Measurements from ENCODE around the gene MUC5AC.
"Not testable (repeated sequence)": the region's sequence is repeated elsewhere in the genome, so short reads cannot be mapped to it uniquely, and the experiment has no call there.

The MUC5AC gene

GRCh38 chr11:1163911-1164735, 6.4 kb downstream of the MUC5AC start:
- DNase-seq, result no peak

DNA sequence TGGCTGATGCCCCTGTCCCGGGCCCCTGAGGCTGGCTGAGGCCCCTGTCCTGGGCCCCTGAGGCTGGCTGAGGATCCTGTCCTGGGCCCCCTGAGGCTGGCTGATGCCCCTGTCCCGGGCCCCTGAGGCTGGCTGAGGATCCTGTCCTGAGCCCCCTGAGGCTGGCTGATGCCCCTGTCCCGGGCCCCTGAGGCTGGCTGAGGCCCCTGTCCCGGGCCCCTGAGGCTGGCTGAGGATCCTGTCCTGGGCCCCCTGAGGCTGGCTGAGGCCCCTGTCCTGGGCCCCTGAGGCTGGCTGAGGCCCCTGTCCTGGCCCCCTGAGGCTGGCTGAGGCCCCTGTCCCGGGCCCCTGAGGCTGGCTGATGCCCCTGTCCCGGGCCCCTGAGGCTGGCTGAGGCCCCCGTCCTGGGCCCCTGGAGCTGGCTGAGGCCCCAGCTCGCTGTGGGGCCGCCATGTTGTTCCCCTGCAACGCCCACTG, 7.1 kb downstream of the MUC5AC start:
- not testable (repeated sequence) for DNase-seq

- no peak for DNase-seq
These were observed 7.7 kb downstream of the MUC5AC start for GRCh38 chr11:1165256-1166041.

DNA sequence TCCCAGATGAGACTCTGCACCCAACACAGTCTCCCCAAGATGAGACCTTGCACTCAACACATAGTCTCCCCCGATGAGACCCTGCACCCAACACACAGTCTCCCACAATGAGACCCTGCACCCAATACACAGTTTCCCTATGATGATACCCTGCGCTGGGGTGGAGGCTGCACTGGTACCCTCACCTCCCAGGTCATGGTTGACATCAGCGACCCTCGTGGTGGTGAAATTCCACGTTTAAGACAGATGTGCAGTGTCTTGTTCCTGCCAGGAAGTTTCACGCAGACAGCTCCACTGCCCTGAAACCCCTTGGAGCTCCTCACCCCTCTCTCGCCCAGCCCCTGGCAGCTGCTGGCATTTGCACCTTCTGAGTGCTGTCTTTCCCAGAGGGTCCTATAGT, 9.5 kb downstream of the MUC5AC start:
- no peak for DNase-seq

DNA sequence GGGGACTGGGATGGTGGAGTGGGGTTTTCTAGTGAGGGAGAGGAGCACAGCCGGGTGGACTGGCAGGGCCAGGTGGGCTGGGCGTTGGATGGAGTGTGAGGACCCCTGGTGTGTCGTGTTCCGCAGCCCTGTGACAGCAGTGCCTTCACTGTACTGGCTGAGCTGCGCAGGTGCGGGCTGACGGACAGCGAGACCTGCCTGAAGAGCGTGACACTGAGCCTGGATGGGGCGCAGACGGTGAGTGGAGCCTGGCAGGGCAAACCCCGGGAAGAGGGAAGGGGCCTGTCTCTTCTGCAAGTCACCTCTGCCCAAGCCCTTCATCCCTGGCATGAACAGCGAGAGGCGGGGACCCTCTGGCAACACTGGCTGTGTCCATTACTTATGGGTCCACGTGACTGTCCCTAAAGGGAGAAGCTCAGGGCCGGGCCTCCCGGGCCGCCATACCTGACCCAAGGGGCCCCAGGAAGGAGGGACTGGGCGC, 10.0 kb downstream of the MUC5AC start:
- no peak for DNase-seq

- DNase-seq, result no peak
These were observed 10.5 kb downstream of the MUC5AC start for GRCh38 chr11:1168256-1168655.

DNA sequence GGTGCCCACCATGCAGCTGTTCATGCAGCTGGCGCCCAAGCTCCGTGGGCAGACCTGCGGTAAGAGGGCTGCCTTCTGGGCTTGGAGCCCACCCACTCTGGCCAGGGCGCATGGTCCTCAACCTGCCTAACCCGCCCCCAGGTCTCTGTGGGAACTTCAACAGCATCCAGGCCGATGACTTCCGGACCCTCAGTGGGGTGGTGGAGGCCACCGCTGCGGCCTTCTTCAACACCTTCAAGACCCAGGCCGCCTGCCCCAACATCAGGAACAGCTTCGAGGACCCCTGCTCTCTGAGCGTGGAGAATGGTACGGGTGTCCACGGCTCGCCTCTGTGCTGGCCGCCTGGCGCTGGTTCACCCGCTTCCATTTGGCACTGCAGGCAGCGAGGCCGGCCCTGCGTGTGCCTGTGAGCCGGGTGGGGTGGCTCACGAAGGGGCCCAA, 11.0 kb downstream of the MUC5AC start:
- DNase-seq, result no peak

GRCh38 chr11:1171223-1171984, 13.7 kb downstream of the MUC5AC start:
- no peak for DNase-seq

- no peak for DNase-seq
These were observed 14.4 kb downstream of the MUC5AC start for GRCh38 chr11:1171985-1172728.

DNA sequence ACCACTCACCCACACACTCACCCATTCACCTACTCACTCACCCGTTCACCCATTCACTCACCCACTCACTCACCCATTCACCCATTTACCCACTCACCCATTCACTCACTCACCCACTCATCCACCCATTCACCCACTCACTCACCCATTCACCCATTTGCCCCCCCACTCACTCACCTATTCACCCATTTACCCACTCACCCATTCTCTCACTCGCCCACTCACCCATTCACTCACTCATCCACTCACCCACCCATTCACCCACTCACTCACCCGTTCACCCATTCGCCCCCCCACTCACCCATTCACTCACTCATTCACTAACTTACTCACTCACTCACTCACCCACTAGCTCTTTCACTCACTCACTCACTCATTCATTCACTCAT, 15.0 kb downstream of the MUC5AC start:
- no peak for DNase-seq

GRCh38 chr11:1173396-1173795, 15.6 kb downstream of the MUC5AC start:
- DNase-seq, result not testable (repeated sequence)

- no peak for DNase-seq
These were observed 17.0 kb downstream of the MUC5AC start for GRCh38 chr11:1174441-1175370.

DNA sequence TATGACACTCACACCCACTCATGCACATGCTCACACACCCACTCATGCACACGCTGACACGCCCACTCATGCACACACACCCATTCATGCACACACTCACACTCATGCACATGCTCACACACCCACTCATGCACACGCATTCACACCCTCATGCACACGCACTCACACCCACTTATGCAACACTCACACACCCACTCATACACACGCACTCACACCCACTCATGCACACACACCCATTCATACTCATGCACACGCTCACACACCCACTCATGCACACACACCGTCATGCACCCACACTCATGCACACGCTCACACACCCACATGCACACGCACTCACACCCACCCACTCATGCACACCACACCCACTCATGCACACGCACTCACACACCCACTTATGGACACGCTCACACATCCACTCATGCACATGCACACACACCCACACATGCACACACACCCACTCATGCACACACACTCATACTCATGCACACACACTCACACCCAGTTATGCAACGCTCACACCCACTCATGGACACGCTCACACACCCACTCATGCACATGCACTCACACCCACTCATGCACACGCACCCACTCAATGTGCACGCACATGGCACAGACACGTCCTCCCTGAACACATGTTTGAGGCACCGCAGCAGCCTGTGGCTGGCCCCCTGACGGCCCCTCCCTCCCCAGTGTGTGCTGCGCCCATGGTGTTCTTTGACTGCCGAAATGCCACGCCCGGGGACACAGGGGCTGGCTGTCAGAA, 17.9 kb downstream of the MUC5AC start:
- DNase-seq, result no peak

DNA sequence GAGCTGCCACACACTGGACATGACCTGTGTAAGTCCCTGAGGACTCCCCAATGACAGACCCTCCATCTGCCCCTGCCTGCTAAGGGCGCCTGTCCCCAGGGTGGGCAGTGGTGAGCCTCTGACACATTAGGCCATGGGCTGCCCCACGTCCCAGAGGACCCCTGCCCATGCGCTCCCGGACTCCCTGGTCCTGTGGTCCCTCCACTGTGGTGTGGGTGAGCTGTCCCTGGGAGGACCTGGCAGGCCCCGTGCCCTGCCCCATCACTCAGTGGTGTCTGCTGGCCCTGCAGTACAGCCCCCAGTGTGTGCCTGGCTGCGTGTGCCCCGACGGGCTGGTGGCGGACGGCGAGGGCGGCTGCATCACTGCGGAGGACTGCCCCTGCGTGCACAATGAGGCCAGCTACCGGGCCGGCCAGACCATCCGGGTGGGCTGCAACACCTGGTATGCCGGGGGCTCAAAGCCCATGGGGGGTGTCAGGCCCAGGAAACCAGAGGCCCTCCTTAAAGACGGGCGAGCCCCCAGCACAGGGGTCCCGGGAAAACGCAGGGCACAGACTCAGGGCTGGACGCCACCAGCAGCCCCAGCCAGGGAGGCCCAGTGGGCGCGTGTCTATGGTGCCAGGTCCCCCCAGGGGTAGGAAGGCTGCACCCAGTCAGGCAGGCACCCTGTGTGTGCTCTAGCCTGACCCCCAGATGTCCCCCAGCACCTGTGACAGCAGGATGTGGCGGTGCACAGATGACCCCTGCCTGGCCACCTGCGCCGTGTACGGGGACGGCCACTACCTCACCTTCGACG, 18.7 kb downstream of the MUC5AC start:
- no peak for DNase-seq

DNA sequence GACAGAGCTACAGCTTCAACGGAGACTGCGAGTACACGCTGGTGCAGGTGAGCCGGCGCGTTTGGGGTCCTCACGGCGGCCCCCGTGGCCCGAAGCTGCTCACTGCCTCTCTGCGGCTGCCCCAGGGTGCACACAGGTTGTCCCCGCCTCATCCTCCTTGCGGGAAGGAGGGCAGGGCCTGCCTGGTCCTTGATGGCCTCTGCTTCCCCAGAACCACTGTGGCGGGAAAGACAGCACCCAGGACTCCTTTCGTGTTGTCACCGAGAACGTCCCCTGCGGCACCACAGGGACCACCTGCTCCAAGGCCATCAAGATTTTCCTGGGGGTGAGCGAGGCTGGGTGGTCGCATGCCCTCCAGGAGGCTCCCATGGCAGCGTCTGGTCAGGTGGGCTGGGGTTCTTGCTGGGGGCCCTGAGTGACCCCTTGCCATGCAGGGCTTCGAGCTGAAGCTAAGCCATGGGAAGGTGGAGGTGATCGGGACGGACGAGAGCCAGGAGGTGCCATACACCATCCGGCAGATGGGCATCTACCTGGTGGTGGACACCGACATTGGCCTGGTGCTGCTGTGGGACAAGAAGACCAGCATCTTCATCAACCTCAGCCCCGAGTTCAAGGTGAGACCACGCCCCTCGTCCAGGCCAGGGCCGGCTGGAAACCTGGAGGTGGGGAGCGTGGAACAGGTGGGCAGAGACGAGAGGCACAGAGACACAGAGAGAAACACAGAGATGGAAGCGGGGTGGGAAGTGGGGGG, 19.4 kb downstream of the MUC5AC start:
- DNase-seq, result no peak

DNA sequence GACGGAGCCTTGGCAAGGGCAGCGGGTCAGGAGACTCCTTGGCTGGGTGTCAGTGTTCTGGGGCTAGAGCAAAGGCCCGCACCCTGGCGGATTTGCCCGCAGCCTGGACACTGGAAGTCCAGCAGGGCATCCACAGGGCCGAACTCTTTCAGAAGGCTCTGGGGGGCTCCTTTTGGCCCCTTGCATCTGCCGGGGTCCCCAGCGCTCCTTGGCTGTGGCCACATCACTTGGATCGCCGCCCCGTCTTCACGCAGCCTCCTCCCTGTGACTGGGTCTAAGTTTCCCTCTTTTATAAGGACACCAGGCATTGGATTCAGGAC, 20.0 kb downstream of the MUC5AC start:
- DNase-seq, result no peak

GRCh38 chr11:1178201-1178885, 20.6 kb downstream of the MUC5AC start:
- DNase-seq, result no peak

- no peak for DNase-seq
These were observed 21.2 kb downstream of the MUC5AC start for GRCh38 chr11:1178906-1179305.

Measured in activated CD4-positive, alpha-beta T cell treated with anti-CD3 and anti-CD28 coated beads, Interleukin-2, amount 50 U/mL, for 16 hours (primary cell).